PC-3 (cell line): Measurements from ENCODE around the gene DHRS3. TPM values are rescaled to one million over a fixed set of nuclear protein-coding genes. Genes with fewer than 3 reads are reported as not detected.

Experiments used
- ATAC-seq: fragments of 200-7000 bp; cut with Tn5 transposase; 2 replicates; pipeline ENCODE4 v1.9.1; 2020; ENCODE audit warnings: mild to moderate bottlenecking, moderate library complexity
- BruUV-seq: library from RNA; stranded (reverse); fragments of 400-500 nt; replicated peaks from 2 replicates; lab custom pipeline; 2021; lab: Mats Ljungman, UMichigan
- CTCF ChIA-PET: fragments of 300-600 bp; sonication (Branson Sonifier 250); formaldehyde crosslinking; loops from one replicate; lab custom pipeline; 2022; ENCODE audit warnings: antibody characterized with exemption; lab: Charles Lee
- POLR2A ChIA-PET: fragments of 300-600 bp; sonication (Branson Sonifier 250); formaldehyde crosslinking; loops from one replicate; lab custom pipeline; 2022; ENCODE audit warnings: antibody characterized with exemption; ENCODE audit not compliant: unreplicated experiment; lab: Charles Lee
- DNase-seq: peaks from one replicate; pipeline ENCODE4 v3.0.0-alpha.2; 2015
- H2AFZ ChIP-seq: fragments of 300-600 bp; sonication (generic); 2 replicates; pipeline ENCODE4 v1.6.0; 2016; ENCODE audit warnings: antibody characterized with exemption, low read length
- H3F3A ChIP-seq: fragments of 300-600 bp; sonication (generic); one replicate; pipeline ENCODE4 v1.6.0; 2017; ENCODE audit warnings: antibody characterized with exemption, low read length, control low read depth, mild to moderate bottlenecking; ENCODE audit not compliant: unreplicated experiment
- H3K27ac ChIP-seq: fragments of 300-600 bp; sonication (generic); 2 replicates; pipeline ENCODE4 v1.5.1; 2016; ENCODE audit warnings: mild to moderate bottlenecking, low read length
- H3K27me3 ChIP-seq: fragments of 300-600 bp; sonication (generic); 2 replicates; pipeline ENCODE4 v1.6.1; 2016; ENCODE audit warnings: low read length, mixed read lengths
- H3K36me3 ChIP-seq: fragments of 300-600 bp; sonication (generic); 2 replicates; pipeline ENCODE4 v1.6.1; 2016; ENCODE audit warnings: low read depth, mixed run types, low read length, mixed read lengths
- H3K4me1 ChIP-seq: fragments of 300-600 bp; sonication (generic); 2 replicates; pipeline ENCODE4 v1.5.1; 2016; ENCODE audit warnings: low read length; ENCODE audit not compliant: insufficient read depth
- H3K4me2 ChIP-seq: fragments of 300-600 bp; sonication (generic); 2 replicates; pipeline ENCODE4 v1.6.0; 2016; ENCODE audit warnings: low read length
- H3K4me3 ChIP-seq: fragments of 300-600 bp; sonication (generic); 2 replicates; pipeline ENCODE4 v1.5.1; 2016; ENCODE audit warnings: mild to moderate bottlenecking, low read length, mixed read lengths
- H3K79me2 ChIP-seq: fragments of 300-600 bp; sonication (generic); 2 replicates; pipeline ENCODE4 v1.6.1; 2017; ENCODE audit warnings: low read length, mixed read lengths
- H3K9ac ChIP-seq: fragments of 300-600 bp; sonication (generic); 2 replicates; pipeline ENCODE4 v1.6.0; 2016; ENCODE audit warnings: mild to moderate bottlenecking, low read length
- H3K9me2 ChIP-seq: fragments of 300-600 bp; sonication (generic); replicated peaks from 2 replicates; pipeline ENCODE4 v1.6.1; 2016; ENCODE audit warnings: mixed run types, low read length, mixed read lengths
- H3K9me3 ChIP-seq: fragments of 300-600 bp; sonication (generic); 2 replicates; pipeline ENCODE4 v1.6.1; 2016; ENCODE audit warnings: low read length, mixed read lengths
- H4K20me1 ChIP-seq: fragments of 300-600 bp; sonication (generic); 2 replicates; pipeline ENCODE4 v1.6.1; 2016; ENCODE audit warnings: low read length, mixed read lengths
- CTCF ChIP-seq: fragments of 300-600 bp; sonication (generic); conservative IDR thresholded peaks from 2 replicates; pipeline ENCODE4 v1.5.1; 2017; ENCODE audit warnings: antibody characterized with exemption, low read depth, mild to moderate bottlenecking, low read length
- EZH2 ChIP-seq: fragments of 300-600 bp; sonication (generic); IDR thresholded peaks from one replicate; pipeline ENCODE4 v1.6.1; 2017; ENCODE audit warnings: antibody characterized with exemption, mild to moderate bottlenecking, low read length; ENCODE audit not compliant: unreplicated experiment
- EZH2phosphoT487 ChIP-seq: fragments of 300-600 bp; sonication (generic); IDR thresholded peaks from 2 replicates; pipeline ENCODE4 v1.6.1; 2018; ENCODE audit warnings: mild to moderate bottlenecking, antibody characterized with exemption, low read length, borderline replicate concordance
- intact Hi-C: fragments of 100-400 bp; cut with micrococcal nuclease; formaldehyde crosslinking; loops from 2 replicates; pipeline ENCODE4 v1.9.0; 2023
- total RNA-seq: library from RNA; depleted of rRNA; stranded (reverse); fragments of >200 nt; gene quantifications from 2 replicates; pipeline ENCODE4 v1.2.3, GENCODE V29; 2014

Gene DHRS3
- total RNA-seq, 1 experiment from 2014 or later: 105 TPM

GRCh38 chr1:12542138-12542465 is 75.9 kb downstream of the DHRS3 start:
- ChIA-PET CTCF (no interaction called here), POLR2A (no interaction called here)
- Histone ChIP-seq H3K27ac (no peak overlapping the region), H2AFZ (no peak overlapping the region), H4K20me1 (no peaks in the 10 kb centered on the region), H3K4me3 (no peak overlapping the region), H3K9me2 (no peaks in the 10 kb centered on the region), H3K9ac (no peak overlapping the region), H3K9me3 (no peaks in the 10 kb centered on the region), H3K79me2 (no peaks in the 10 kb centered on the region), H3K27me3 (no peaks in the 10 kb centered on the region), H3K4me1 (no peaks in the 10 kb centered on the region), H3K4me2 (no peak overlapping the region), H3K36me3 (no peaks in the 10 kb centered on the region), H3F3A (no peaks in the 10 kb centered on the region)
- DNase-seq: no peak
- intact Hi-C loops: no loop called here
- ATAC-seq: no peak
- no TSS peak for BruUV-seq
- no peak for TF ChIP-seq EZH2phosphoT487
- TF ChIP-seq EZH2: no peak
- no peak for TF ChIP-seq CTCF

GRCh38 chr1:12541274-12542137 is 76.5 kb downstream of the DHRS3 start:
- CTCF ChIA-PET: no interaction called here

More at GRCh38 chr1:12541274-12542137, 76.5 kb downstream of the DHRS3 start:
- POLR2A ChIA-PET: no interaction called here
- H3K36me3 ChIP-seq: no peaks in the 10 kb centered on the region
- no peak overlapping the region for H3K9ac ChIP-seq
- no peak overlapping the region for H3K4me2 ChIP-seq
- no TSS peak for BruUV-seq
- H3K27me3 ChIP-seq: no peaks in the 10 kb centered on the region
- H2AFZ ChIP-seq: no peak overlapping the region
- DNase-seq (no peak), ATAC-seq (no peak)
- no peaks in the 10 kb centered on the region for H3F3A ChIP-seq
- no peaks in the 10 kb centered on the region for H3K9me2 ChIP-seq
- no peak for TF ChIP-seq EZH2phosphoT487
- TF ChIP-seq CTCF: no peak
- no peak for TF ChIP-seq EZH2
- no peak overlapping the region for H3K27ac ChIP-seq
- no peaks in the 10 kb centered on the region for H3K4me1 ChIP-seq
- intact Hi-C loops: no loop called here
- no peaks in the 10 kb centered on the region for H4K20me1 ChIP-seq
- H3K4me3 ChIP-seq: no peak overlapping the region
- H3K9me3 ChIP-seq: no peaks in the 10 kb centered on the region
- no peaks in the 10 kb centered on the region for H3K79me2 ChIP-seq
